Hypothalamus (tissue), 51 donors: ENCODE results near the gene B4GALT5.
A peak's percentile ranks its signal among the peaks of the same experiment; 100 is the strongest.
"Not testable (repeated sequence)": the region's sequence is repeated elsewhere in the genome, so short reads cannot be mapped to it uniquely, and the experiment has no call there.

ENCODE experiments used
- DNase-seq, 51 donors: peaks; one replicate each; lab custom pipeline; 2025; lab: John Stamatoyannopoulos, UW

B4GALT5 gene, protein sequence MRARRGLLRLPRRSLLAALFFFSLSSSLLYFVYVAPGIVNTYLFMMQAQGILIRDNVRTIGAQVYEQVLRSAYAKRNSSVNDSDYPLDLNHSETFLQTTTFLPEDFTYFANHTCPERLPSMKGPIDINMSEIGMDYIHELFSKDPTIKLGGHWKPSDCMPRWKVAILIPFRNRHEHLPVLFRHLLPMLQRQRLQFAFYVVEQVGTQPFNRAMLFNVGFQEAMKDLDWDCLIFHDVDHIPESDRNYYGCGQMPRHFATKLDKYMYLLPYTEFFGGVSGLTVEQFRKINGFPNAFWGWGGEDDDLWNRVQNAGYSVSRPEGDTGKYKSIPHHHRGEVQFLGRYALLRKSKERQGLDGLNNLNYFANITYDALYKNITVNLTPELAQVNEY

DNA sequence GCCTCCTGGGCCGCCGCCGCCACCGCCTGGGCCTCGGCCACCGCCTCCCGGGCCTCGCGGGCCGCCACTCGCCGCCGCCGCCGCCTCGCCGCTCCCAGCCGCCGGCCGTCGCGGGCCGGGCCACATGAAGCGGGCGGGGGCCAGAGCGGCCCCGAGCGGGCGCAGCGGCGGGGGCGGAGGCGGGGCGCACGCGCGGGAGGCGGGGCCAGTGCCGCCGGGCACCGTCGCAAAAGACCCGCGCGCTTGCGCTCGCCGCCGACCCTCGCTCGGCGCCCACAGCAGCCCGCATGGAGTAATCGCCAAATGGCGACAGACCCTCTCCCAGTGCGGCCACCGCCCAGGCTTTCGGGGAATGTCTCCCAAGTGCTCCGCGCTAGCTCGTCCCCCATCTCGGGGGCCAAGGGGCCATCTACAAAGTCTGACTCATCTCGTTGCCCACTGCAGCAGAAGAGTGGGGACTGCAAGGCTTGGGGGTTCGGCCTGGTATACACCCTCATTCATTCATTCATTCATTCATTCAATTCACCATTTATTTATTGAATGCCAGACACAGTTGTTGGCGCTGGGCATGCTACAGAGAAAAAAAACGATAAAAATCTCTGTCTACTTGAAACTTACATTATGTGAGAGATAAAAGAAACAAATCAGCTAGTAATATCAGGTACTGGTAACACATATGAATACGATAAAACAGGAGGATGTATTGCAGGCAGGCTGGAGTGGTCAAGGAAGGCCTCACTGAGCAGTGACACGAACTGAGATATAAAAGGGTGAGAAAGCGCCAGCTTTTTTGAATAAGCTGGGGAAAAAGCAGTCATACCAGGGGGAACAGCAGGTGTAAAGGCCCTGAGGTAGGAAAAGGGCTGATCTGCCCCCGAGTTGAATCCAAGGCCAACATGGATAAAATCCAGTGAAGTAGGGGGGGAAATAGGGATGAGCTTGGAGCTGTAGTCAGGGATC is at the start of gene B4GALT5:
Gene B4GALT5, minus strand, starts transcription at position 126 of the 960 bp plus-strand sequence. CDS start 188 bp downstream, outside the sequence.
- peak; percentile 20 to 91 (median 74) for DNase-seq

DNA sequence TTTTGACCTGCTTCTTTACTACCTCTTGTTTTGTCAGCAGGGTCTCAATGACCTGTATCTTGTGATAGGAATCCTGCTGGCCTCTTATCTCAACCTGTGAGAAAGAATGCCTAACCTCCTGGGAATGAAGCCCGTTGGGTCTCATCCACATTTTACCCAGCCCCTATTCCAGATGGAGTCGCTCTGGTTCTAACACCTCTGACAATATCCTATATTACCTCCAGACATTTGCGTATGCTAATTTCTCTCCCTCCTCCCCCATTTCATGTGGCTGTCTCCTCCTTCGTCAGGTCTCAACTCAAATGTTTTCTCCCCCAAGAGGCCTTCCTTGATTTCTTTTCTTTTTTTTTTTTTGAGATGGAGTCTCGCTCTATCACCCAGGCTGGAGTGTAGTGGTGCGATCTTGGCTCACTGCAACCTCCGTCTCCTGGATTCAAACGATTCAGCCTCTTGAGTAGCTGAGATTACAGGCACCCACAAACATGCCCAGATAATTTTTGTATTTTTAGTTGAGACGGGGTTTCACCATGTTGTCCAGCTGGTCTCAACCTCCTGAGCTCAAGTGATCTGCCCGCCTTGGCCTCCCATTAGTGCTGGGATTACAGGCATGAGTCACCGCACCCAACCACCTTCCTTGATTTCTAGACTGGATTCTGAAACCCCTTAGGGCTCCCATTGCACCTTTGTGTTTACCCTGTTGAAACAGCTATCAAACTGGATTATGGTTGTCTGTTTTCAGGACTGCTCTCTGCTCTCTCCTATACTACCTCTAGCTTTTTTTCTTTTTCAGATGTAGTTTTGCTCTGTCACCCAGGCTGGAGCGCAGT is 49.5 kb upstream of the B4GALT5 start:
- no peak for DNase-seq

DNA sequence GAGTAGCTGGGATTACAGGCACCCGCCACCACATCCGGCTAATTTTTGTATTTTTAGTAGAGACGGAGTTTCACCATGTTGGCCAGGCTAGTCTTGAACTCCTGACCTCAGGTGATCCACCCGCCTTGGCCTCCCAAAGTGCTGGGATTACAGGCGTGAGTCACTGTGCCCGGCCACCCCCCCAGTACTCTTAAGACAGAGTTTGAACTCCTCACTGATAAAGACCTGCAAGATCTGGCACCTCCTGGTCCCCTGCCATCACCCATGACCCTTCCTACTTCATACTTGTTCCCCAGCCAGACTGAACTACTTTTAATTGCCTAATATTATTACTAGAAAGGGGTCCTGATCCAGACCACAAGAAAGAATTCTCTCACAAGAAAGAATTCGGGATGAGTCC is 48.2 kb upstream of the B4GALT5 start:
- DNase-seq: not testable (repeated sequence)

GRCh38 chr20:49759266-49759950 is 45.7 kb upstream of the B4GALT5 start:
- no peak for DNase-seq

DNA sequence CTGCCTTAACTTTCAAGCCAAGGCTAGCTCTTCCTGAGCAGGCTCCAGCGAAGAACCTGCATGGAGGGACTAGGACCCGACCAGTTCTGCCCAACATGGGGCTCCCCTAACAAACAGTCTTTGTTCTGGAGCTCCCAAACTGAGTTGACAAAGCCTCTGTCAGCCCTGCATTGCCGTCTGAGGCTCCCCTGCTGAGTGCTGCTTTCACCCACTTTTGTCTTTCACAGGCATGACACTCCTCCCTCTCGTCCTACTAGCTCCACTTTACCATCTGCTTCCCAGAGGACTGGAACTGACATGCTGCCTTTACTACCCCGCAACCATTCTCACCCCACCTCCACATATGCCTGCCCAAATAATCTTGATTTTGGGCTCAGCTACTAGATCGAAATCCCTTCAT is 45.1 kb upstream of the B4GALT5 start:
- DNase-seq: peak in 1 of 51 donors; percentile 26

DNA sequence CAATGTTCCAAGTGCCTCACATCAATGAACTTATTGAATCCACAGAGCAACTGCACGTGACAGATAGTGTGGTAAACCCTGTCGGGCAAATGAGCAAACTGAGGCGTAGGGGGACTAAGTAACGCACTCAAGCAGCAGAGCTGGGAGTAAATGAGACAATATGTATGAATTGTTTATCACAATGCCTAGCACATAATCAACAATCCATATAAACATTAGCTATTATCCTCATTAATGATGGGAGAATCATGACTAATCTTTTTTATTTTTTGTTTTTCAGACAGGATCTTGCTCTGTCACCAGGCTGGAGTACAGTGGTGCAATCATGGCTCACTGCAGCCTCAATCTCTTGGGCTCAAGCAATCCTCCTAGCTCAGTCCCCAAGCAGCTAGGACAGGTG is 43.9 kb upstream of the B4GALT5 start:
- no peak for DNase-seq

GRCh38 chr20:49756241-49756640 is 42.6 kb upstream of the B4GALT5 start:
- no peak for DNase-seq

- DNase-seq: no peak
Observed at GRCh38 chr20:49754596-49754995, 40.9 kb upstream of the B4GALT5 start.

DNA sequence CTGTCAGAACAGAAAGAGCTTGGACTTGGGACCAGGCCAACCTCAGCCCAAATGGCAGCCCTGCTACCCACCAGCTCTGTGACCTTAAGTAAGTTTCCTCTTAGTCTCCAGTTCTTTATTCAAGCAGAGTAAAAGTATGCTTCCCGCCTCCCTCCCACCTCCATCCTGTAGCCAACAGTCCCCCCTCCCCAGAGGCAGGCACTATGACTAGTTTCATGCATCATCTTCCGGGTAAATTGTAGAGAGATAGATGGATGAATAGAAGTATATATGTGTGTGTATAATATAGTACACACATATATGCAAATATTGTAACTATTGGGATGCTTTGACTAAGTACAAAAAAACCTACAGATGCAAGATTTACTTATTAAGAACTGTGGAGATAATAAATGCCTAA is 39.5 kb upstream of the B4GALT5 start:
- no peak for DNase-seq

- no peak for DNase-seq
Observed at GRCh38 chr20:49752201-49752903, 38.7 kb upstream of the B4GALT5 start.

- DNase-seq: no peak
Observed at GRCh38 chr20:49751397-49751736, 37.7 kb upstream of the B4GALT5 start.

DNA sequence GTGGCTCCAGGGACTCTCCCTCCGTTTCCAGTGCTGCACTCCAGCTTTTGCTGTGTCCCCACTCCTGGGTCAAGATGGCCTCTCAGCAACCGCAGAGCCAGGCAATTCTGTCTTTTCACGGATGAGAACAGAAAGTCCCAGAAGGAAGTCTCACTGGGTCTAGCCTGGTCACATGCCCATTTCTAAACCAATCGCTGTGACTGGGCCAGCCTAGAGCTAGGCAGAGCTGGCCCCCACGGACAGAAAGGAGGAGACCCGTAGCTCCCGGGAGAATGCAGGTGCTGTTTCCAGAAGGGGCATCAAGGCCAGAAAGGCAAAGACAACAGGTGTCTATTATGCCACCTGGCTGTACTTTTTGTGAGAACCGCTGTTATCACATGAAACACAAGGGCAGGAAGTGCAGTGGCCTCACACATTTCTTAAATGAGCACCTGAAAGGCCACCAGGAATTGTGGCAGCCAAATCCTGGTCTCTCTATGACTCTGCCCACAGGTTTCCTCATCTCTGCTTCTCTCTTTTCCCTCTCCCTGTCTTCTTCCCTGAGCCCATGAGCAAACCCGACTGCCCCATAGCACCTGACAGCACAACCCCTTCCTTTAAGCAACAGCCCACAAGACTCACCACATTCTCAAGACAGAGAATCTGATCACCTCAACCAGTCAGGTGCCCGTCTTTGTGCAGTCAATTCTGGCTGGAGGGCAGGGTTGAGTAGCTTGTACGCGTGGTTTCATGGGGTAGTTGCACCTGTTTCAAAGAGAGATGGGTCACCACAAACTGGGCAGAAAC is 37.1 kb upstream of the B4GALT5 start:
- no peak for DNase-seq

- DNase-seq: no peak
Observed at GRCh38 chr20:49749625-49750024, 35.9 kb upstream of the B4GALT5 start.

- DNase-seq: no peak
Observed at GRCh38 chr20:49748525-49748838, 34.8 kb upstream of the B4GALT5 start.

DNA sequence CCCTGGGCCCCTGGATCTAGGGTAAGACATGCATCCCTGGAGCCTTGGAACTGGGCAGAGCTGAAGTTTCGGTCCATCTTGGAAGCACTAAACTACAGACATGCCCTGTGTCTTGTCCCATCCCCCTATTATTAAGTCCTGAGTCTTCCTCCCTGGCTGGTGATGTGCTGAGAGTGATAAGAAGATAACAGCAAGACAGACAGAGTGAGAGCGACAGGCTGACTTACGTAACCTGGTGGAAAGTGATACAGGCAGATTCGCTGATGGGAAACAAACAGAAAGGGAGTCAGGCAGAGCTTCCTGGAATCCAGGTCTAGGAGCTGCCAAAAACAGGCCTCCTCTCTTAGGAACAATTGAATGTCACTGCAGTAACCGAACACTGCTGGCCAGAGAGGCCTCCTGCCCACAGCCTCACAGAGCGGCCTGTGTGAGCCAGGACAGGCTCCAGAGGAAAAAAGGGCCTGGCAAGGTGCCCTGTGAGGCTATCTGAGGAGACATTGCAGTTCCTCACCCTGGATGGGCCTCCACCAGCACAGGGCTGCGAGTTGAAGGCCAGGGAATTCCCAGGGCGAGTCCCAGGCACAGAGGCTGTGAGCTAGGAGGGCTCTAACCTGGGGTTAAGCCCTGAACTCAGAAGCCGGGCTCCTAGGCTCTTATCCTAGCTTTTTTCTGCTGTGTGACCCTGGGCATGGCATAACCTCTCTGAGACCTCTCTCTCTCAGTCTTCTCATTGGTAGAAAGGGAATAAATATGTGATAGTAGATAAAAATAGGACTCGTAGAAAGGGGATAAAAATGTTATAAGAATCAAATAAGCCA is 34.2 kb upstream of the B4GALT5 start:
- DNase-seq: peak in 44 of 51 donors; percentile 7 to 81 (median 52)

- no peak for DNase-seq
Observed at GRCh38 chr20:49742948-49743347, 29.3 kb upstream of the B4GALT5 start.

- DNase-seq: peak in 1 of 51 donors; percentile 11
Observed at GRCh38 chr20:49741977-49742376, 28.3 kb upstream of the B4GALT5 start.

- no peak for DNase-seq
Observed at GRCh38 chr20:49740807-49741206, 27.1 kb upstream of the B4GALT5 start.
